Lower lobe of right lung (tissue), 2 donors: ENCODE results near the gene SMIM24. TPM values are rescaled to one million over a fixed set of nuclear protein-coding genes. Genes with fewer than 3 reads are reported as not detected.
"Not testable (repeated sequence)": the region's sequence is repeated elsewhere in the genome, so short reads cannot be mapped to it uniquely, and the experiment has no call there.

Source experiments
- ATAC-seq, 2 donors: fragments of 200-7000 bp; cut with Tn5 transposase; one replicate each; pipeline ENCODE4 v1.9.1; 2020 to 2022; ENCODE audit warnings: mild to moderate bottlenecking in 2 of 2, moderate library complexity in 2 of 2
- DNase-seq: peaks from one replicate; pipeline ENCODE4 v3.0.0-alpha.2; 2020
- H3K27ac ChIP-seq: fragments of 200-600 bp; one replicate; pipeline ENCODE4 v1.8.0; 2022
- H3K27me3 ChIP-seq: fragments of 200-600 bp; one replicate; pipeline ENCODE4 v1.8.0; 2022; ENCODE audit warnings: low read depth
- H3K36me3 ChIP-seq: fragments of 200-600 bp; one replicate; pipeline ENCODE4 v1.8.0; 2022; ENCODE audit warnings: mild to moderate bottlenecking
- H3K4me1 ChIP-seq: fragments of 200-600 bp; one replicate; pipeline ENCODE4 v1.8.0; 2022
- H3K4me3 ChIP-seq: fragments of 200-600 bp; one replicate; pipeline ENCODE4 v1.8.0; 2022; ENCODE audit warnings: mild to moderate bottlenecking
- H3K9me3 ChIP-seq: fragments of 200-600 bp; one replicate; pipeline ENCODE4 v1.8.0; 2022
- CTCF ChIP-seq: fragments of 200-600 bp; IDR thresholded peaks from one replicate; pipeline ENCODE4 v1.8.0; 2022; ENCODE audit warnings: antibody characterized with exemption, mild to moderate bottlenecking
- intact Hi-C: fragments of 100-400 bp; cut with DNase I; formaldehyde crosslinking; loops from one replicate; pipeline ENCODE4 v1.11.0; 2022
- total RNA-seq: library from RNA; stranded (reverse); fragmentation: NEBNext Ultra II Directional; extraction: Animal tissue kit (Norgen Biotek cat#: 25700); gene quantifications from one replicate; pipeline ENCODE4 v1.2.1, GENCODE V29; 2021
- donor health status: DM: no; HTN: yes; CAD: no; lungs with severe emphysema.

The SMIM24 gene
- total RNA-seq, 1 donor from 2014 or later = not detected

- ATAC-seq (no peak), DNase-seq (no peak)
- Histone ChIP-seq H3K4me3 (no peak overlapping the region), H3K36me3 (peaks cover 98% of the 10 kb centered on the region), H3K4me1 (peaks cover 19% of the 10 kb centered on the region), H3K27me3 (no peaks in the 10 kb centered on the region), H3K27ac (no peak overlapping the region), H3K9me3 (no peaks in the 10 kb centered on the region)
- intact Hi-C loops = no loop called here
- TF ChIP-seq CTCF = no peak
Measured at GRCh38 chr19:3452171-3452941, 28.0 kb downstream of the SMIM24 start.

DNA sequence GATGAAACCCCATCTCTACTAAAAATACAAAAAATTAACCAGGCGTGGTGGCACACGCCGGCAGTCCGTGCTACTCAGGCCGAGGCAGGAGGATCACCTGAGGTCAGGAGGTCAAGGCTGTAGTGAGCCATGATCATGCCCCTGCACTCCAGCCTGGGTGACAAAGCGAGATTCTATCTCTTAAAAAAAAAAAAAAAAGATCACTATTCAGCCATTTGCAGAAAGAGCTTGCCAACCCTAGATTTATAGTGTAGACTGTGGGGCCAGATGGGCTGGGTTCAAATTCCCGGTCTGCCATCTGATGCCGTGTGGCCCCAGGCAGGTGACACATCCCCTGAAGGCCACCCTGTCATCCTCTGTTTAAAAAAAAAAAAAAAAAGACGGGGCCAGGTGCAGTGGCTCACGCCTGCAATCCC, 28.9 kb downstream of the SMIM24 start:
- no peak overlapping the region for H3K4me3 ChIP-seq
- DNase-seq (no peak), ATAC-seq (no peak)
- no peaks in the 10 kb centered on the region for H3K9me3 ChIP-seq
- intact Hi-C loops = no loop called here
- peaks cover 15% of the 10 kb centered on the region for H3K4me1 ChIP-seq
- H3K27ac ChIP-seq = peak overlapping the region; percentile 58
- peaks cover 97% of the 10 kb centered on the region for H3K36me3 ChIP-seq
- TF ChIP-seq CTCF = no peak
- no peaks in the 10 kb centered on the region for H3K27me3 ChIP-seq

- Histone ChIP-seq H3K4me1 (peaks cover 15% of the 10 kb centered on the region), H3K36me3 (peaks cover 97% of the 10 kb centered on the region), H3K9me3 (no peaks in the 10 kb centered on the region), H3K27ac (peak overlapping the region; percentile 58), H3K27me3 (no peaks in the 10 kb centered on the region), H3K4me3 (no peak overlapping the region)
- no peak for TF ChIP-seq CTCF
- ATAC-seq (peak; percentile 70 to 82), DNase-seq (peak; percentile 70)
- intact Hi-C loops = no loop called here
Measured at GRCh38 chr19:3450796-3451411, 29.4 kb downstream of the SMIM24 start.

DNA sequence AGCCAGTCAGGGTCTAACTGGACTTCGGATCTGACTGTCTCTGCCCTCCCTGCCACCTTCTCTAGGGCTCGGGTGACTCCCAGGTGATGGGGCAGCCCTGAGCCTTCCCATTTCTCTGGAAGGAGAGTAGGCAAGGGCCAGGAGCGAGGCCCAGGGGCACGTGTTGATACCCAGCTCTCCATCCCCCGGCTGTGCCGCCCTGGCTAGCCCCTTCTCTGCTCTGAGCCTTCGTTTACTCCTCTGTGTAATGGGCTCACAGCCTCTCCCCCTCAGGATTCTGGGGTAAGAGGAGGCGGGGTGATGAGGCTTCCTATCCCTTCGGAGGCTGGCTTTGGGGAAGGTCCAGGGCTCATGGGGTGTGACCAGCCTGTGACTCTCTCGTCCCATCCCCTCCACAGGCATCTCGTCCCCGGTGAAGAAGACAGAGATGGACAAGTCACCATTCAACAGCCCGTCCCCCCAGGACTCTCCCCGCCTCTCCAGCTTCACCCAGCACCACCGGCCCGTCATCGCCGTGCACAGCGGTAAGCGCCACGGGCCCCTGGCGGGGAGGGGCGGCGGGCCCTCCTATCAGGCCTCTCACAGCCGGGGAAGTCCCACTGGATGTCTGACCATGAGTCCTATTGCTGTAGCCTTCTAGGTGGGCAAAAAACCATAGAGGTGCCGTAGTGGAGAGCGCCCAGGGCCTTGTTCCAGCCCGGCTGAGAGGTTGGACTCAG, 31.6 kb downstream of the SMIM24 start:
- Histone ChIP-seq H3K27ac (no peak overlapping the region), H3K36me3 (peaks cover 95% of the 10 kb centered on the region), H3K4me3 (no peak overlapping the region), H3K27me3 (no peaks in the 10 kb centered on the region), H3K4me1 (peaks cover 36% of the 10 kb centered on the region), H3K9me3 (no peaks in the 10 kb centered on the region)
- ATAC-seq (no peak), DNase-seq (no peak)
- intact Hi-C loops = no loop called here
- no peak for TF ChIP-seq CTCF

- Histone ChIP-seq H3K36me3 (peaks cover 93% of the 10 kb centered on the region), H3K27ac (peak overlapping the region; percentile 22), H3K4me1 (peaks cover 41% of the 10 kb centered on the region)
- ATAC-seq, H3K4me3 ChIP-seq, intact Hi-C loops, H3K27me3 ChIP-seq, H3K9me3 ChIP-seq, DNase-seq: not testable (repeated sequence)
Measured at GRCh38 chr19:3446657-3447056, 33.7 kb downstream of the SMIM24 start.
